ENCODE measurements around the gene IL1RN.
A peak's percentile ranks its signal among the peaks of the same experiment; 100 is the strongest.

IL1RN gene

DNA sequence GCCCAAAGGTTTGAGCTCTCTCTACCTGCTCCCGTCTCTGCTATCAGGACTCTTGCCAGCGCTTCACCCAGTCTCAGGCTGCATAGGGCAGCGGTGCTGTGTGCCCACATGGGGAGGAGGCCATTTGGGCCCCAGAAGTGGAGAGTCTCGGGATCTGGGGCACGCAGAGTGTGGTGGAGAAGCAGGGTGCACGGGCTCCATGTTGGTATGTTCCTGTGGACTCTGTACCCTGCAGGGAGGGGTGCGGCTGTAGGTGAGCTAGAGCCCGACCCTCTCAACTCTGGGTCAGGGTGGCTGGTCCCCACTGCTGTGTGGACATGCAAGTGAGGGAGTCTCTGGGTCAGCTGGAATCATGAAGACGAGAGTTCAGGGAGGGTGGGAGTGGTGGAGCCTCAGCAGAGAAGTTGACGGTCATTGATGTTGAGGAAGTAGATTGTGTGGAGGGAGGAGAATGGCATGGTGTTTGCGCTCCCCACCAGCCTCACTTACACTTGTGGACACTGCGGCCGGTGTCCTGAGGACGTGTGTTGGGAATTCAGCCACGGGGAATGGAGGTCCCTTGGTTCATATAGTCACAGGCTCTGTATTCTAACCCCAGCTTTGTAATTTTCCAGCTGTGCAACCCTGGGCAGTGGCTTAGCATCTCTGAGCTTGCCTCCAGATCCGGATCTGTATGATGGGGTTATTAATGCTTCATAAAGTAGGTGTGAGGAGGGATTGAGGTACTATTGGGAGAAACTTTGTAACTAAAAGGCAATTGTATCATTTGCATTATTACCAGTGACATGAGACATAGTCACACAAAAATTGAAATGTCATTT lies 45.5 kb downstream of the IL1RN start:
- in situ Hi-C loops (cut with MboI; ENCODE audit: low sequenced_read_pairs, unreplicated experiment): no loop called here
- no peak for DNase-seq (ENCODE audit: low spot score)
- TF ChIP-seq, protein P1, sequence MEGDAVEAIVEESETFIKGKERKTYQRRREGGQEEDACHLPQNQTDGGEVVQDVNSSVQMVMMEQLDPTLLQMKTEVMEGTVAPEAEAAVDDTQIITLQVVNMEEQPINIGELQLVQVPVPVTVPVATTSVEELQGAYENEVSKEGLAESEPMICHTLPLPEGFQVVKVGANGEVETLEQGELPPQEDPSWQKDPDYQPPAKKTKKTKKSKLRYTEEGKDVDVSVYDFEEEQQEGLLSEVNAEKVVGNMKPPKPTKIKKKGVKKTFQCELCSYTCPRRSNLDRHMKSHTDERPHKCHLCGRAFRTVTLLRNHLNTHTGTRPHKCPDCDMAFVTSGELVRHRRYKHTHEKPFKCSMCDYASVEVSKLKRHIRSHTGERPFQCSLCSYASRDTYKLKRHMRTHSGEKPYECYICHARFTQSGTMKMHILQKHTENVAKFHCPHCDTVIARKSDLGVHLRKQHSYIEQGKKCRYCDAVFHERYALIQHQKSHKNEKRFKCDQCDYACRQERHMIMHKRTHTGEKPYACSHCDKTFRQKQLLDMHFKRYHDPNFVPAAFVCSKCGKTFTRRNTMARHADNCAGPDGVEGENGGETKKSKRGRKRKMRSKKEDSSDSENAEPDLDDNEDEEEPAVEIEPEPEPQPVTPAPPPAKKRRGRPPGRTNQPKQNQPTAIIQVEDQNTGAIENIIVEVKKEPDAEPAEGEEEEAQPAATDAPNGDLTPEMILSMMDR (IDR thresholded peaks at IDR 0.05; ENCODE audit: borderline replicate concordance, control extremely low read depth, extremely low read depth, insufficient read depth, missing control alignments): no peak

DNA sequence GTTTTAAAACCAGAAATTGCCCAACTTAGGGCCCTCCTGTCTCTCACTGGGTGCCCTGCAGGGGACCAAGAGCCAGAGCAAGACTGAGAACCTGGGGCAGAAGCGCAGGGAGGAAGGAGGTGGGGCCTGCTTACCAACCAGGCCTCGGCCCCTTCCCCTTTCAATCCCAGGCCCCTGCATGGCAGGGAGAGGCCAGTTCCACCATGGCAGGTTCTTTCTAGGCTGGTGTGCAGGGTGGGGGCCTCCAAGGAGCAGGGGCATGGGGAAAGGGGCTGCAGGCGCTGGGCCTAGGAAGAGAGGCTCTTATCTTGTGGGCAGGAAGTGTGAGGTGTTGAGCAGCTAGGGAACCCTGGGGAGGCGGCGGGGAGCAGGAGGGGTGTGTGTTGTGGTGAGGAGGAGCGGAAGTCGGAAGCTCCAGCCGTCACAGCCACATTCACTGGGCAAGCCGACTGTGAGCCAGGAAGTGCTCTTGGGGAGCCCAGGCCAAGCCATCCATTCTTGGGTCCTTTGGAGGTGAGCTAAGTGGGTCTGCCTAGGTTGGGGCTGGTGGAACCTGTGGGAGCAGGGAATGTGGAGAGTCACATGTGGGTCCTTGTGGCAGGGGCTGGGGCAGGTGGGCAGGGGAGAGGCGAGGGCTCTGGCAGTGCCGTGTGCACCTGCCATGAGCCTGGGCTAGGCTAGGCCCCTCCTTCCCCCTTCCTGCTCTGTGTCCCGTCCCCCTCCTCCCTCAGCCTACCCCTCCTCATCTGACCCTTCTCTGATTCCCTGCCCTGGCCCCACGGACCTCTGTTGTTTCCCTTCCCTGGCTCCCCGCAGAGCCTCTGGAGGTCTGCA lies 46.4 kb downstream of the IL1RN start, which contains the start of gene PSD4:
TSS of gene PSD4 (plus strand) at position 430 of the 834 bp plus-strand sequence. CDS start 8,486 bp downstream, outside the sequence.
- TF ChIP-seq, protein P1 (IDR thresholded peaks at IDR 0.05; ENCODE audit: borderline replicate concordance, control extremely low read depth, extremely low read depth, insufficient read depth, missing control alignments): no peak
- DNase-seq (ENCODE audit: low spot score): peak; percentile 91
- in situ Hi-C loops (cut with MboI; ENCODE audit: low sequenced_read_pairs, unreplicated experiment): no loop called here

DNA sequence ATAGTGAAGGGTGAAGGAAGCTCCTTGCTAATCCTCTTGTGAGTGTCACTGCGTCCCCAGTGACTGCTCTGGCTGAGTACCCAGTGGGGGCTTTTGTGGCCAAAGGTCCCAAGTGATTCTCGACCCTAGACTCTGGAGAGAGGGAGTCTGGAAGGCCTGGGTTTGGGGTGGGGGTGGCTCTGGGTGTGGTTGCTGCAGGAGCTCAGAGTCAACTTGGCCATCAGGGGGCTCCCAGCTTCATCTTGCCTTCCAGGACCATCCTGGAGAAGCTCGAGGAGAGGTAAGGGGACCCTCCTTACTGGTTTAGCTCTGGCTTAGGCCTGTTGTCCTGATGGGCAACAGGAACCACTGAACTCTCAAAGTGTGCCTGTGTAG lies 47.0 kb downstream of the IL1RN start:
- in situ Hi-C loops (cut with MboI; ENCODE audit: low sequenced_read_pairs, unreplicated experiment): no loop called here
- no peak for DNase-seq (ENCODE audit: low spot score)

DNA sequence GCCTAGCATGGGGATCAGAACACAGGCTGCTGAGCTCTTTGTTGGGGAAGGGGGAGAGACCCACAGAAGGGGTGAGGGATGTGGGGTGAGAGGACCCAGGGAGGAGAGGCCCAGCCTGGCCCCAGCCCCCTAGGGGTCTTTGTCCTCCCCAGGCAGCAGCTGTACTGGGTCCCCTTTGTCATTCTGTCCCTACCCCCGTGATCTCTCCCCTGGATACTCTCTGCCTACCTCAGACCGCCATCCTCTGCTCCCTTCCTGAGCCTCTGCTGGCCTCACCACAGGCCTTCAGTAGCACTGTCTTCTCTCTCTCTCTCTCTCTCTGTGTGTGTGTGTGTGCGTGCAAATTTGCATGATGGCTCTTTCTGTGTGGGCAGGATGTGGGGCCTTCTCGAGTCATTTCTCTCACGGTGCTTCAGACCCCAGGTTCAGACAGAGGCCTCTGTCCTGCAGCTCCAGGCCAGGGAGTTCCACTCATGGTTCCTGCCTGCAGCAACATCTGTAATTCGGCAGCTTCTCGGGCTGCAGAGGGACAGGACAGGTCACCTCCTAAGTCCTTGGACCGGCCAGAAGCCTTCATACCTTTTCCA lies 47.7 kb downstream of the IL1RN start:
- in situ Hi-C loops (cut with MboI; ENCODE audit: low sequenced_read_pairs, unreplicated experiment): no loop called here
- peak; percentile 91 for DNase-seq (ENCODE audit: low spot score)
- TF ChIP-seq, protein P1 (IDR thresholded peaks at IDR 0.05; ENCODE audit: borderline replicate concordance, control extremely low read depth, extremely low read depth, insufficient read depth, missing control alignments): no peak

More for the DNA sequence above, 47.0 kb downstream of the IL1RN start:
- TF ChIP-seq, protein P1 (IDR thresholded peaks at IDR 0.05; ENCODE audit: borderline replicate concordance, control extremely low read depth, extremely low read depth, insufficient read depth, missing control alignments): peak; percentile 31

DNA sequence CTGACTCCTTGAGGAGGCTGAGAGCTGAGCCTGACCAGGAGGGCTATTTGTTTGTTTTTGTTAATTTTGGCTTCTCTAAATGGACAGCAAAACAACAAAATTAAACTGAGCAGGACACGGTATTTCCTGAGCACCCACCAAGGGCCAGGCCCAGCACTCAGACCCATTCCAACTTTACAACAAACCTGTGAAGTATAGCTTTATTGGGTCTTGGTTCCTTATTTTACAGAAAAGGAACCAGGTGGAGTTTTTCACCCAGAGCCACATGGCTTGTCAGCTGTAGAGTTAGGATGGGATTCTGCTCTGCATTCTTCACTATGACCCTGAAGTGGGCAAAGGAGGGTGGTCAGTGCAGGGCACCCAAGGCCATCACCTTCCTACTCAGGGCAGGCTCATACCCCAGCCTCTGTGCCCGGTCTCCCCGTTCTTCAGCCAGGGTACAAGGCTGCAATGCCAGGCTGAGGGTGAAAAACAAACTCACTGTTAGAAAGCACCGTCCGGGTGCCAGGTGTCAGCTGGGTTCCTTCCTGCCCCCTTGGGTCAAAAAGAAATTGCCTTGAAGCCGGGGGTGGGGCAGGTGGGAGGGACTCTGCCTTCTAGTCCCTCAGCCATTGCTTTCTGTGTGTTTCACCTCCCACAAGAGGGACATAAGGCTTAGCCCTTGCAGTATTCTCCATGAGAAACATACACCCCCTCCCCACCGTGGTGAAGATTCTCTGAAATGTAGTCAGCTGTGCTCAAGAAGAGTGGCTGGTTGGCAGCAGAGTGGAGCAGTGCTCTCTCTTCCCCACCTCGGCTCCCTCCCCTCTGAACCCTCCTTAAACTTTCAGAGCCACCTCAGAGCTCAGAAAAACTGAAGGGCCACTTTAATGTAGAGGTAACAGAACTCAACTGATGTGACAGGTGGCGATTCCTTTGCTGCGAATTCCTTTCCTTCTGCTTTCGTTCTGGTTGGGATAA lies 48.6 kb downstream of the IL1RN start:
- in situ Hi-C loops (cut with MboI; ENCODE audit: low sequenced_read_pairs, unreplicated experiment): no loop called here
- TF ChIP-seq, protein P1 (IDR thresholded peaks at IDR 0.05; ENCODE audit: borderline replicate concordance, control extremely low read depth, extremely low read depth, insufficient read depth, missing control alignments): no peak
- no peak for DNase-seq (ENCODE audit: low spot score)

Measured in GM13976 (cell line).